HepG2 (cell line): ENCODE data around the gene JSRP1. TPM values are rescaled to one million over a fixed set of nuclear protein-coding genes. Genes with fewer than 3 reads are reported as not detected.

ENCODE experiments used
- AKNA ChIP-seq: sonication (generic); formaldehyde crosslinking; IDR thresholded peaks from 2 replicates; pipeline ENCODE4 v1.4.0; 2020; ENCODE audit warnings: missing genetic modification reagents, borderline replicate concordance
- CBFB ChIP-seq: sonication (generic); formaldehyde crosslinking; IDR thresholded peaks from 2 replicates; pipeline ENCODE4 v1.4.0; 2020; ENCODE audit warnings: missing genetic modification reagents
- HHEX ChIP-seq: IDR thresholded peaks from 2 replicates; pipeline ENCODE4 v1.6.1; 2016; ENCODE audit warnings: control low read depth
- MIER3 ChIP-seq: IDR thresholded peaks from 2 replicates; pipeline ENCODE4 v1.6.1; 2016; ENCODE audit warnings: missing compliant biosample characterization, borderline replicate concordance
- PAWR ChIP-seq: sonication (generic); formaldehyde crosslinking; IDR thresholded peaks from 2 replicates; pipeline ENCODE4 v1.4.0; 2020; ENCODE audit warnings: missing genetic modification reagents, mild to moderate bottlenecking, borderline replicate concordance
- PHF8 ChIP-seq: sonication (generic); formaldehyde crosslinking; IDR thresholded peaks from 2 replicates; pipeline ENCODE4 v1.5.0; 2020; ENCODE audit warnings: missing genetic modification reagents
- SAP130 ChIP-seq: IDR thresholded peaks from 2 replicates; pipeline ENCODE4 v1.6.1; 2016; ENCODE audit warnings: low read depth
- STAT5B ChIP-seq: sonication (generic); formaldehyde crosslinking; IDR thresholded peaks from 2 replicates; pipeline ENCODE4 v1.4.0; 2020; ENCODE audit warnings: missing genetic modification reagents
- STAT6 ChIP-seq: sonication (generic); formaldehyde crosslinking; IDR thresholded peaks from 2 replicates; pipeline ENCODE4 v1.4.0; 2020; ENCODE audit warnings: missing genetic modification reagents, mild to moderate bottlenecking, borderline replicate concordance
- SYNCRIP ChIP-seq: fragments of 200-400 bp; formaldehyde crosslinking; IDR thresholded peaks from 2 replicates; pipeline ENCODE4 v1.6.1; 2018; ENCODE audit warnings: mild to moderate bottlenecking, low read depth, low read length; ENCODE audit not compliant: insufficient read depth
- TOPORS ChIP-seq: sonication (generic); formaldehyde crosslinking; IDR thresholded peaks from 2 replicates; pipeline ENCODE4 v1.8.0; 2023; ENCODE audit warnings: mild to moderate bottlenecking, missing genetic modification reagents
- TSC22D2 ChIP-seq: sonication (generic); formaldehyde crosslinking; IDR thresholded peaks from 2 replicates; pipeline ENCODE4 v1.5.1; 2020; ENCODE audit warnings: missing genetic modification reagents, mild to moderate bottlenecking, borderline replicate concordance
- YEATS4 ChIP-seq: sonication (generic); formaldehyde crosslinking; IDR thresholded peaks from 2 replicates; pipeline ENCODE4 v1.4.0; 2020; ENCODE audit warnings: missing genetic modification reagents, borderline replicate concordance
- ZBTB37 ChIP-seq: sonication (generic); formaldehyde crosslinking; IDR thresholded peaks from 2 replicates; pipeline ENCODE4 v1.4.0; 2020; ENCODE audit warnings: mild to moderate bottlenecking, missing genetic modification reagents
- ZNF557 ChIP-seq: sonication (generic); formaldehyde crosslinking; IDR thresholded peaks from 2 replicates; pipeline ENCODE4 v1.4.0; 2020; ENCODE audit warnings: missing genetic modification reagents
- ZNF563 ChIP-seq: sonication (generic); formaldehyde crosslinking; IDR thresholded peaks from 2 replicates; pipeline ENCODE4 v1.8.0; 2022; ENCODE audit warnings: mild to moderate bottlenecking, moderate library complexity, missing genetic modification reagents
- ZNF83 ChIP-seq: sonication (generic); formaldehyde crosslinking; IDR thresholded peaks from 2 replicates; pipeline ENCODE4 v1.4.0; 2020; ENCODE audit warnings: missing genetic modification reagents, mild to moderate bottlenecking, borderline replicate concordance
- ZSCAN30 ChIP-seq: sonication (generic); formaldehyde crosslinking; IDR thresholded peaks from 2 replicates; pipeline ENCODE4 v1.5.0; 2020; ENCODE audit warnings: mild to moderate bottlenecking, missing genetic modification reagents
- ZSCAN9 ChIP-seq: IDR thresholded peaks from 2 replicates; pipeline ENCODE4 v1.6.1; 2016; ENCODE audit warnings: borderline replicate concordance
- polyA plus RNA-seq, 8 experiments: library from polyadenylated mRNA; depleted of rRNA in 3 of 8; stranded (reverse) in 7 of 8; unstranded in 1 of 8; fragments of >200 nt; fragmentation: Illumina TruSeq in 4 of 8; extraction: Trizol in 4 of 8; gene quantifications; 2 replicates each; pipeline versions ENCODE4 v1.2.1 to v1.2.3, GENCODE V29; 2011 to 2016; ENCODE audit warnings: low read depth in 4 of 8, missing spikeins in 1 of 8, mixed read lengths in 1 of 8; ENCODE audit not compliant: insufficient read depth in 1 of 8
- total RNA-seq, 5 experiments: library from RNA; depleted of rRNA; stranded (reverse); fragments of >200 nt; fragmentation: Illumina TruSeq; extraction: Trizol; gene quantifications; 2 replicates each; pipeline ENCODE4 v1.2.3, GENCODE V29; 2016; ENCODE audit warnings: low read depth in 1 of 5

JSRP1 gene
- total and polyA plus RNA-seq, 2 of the 13 experiments (the other 11 are each of a cell fraction or from before 2014, with no cell fraction given), result 0.16 to 0.38 TPM

- TF ChIP-seq AKNA (CRISPR knock-in tag) (no peak), ZSCAN9 (CRISPR knock-in tag) (peak; percentile 93), STAT6 (CRISPR knock-in tag) (0 out of 2 replicates have a peak, but pooled peaks have one; percentile 61), CBFB (peak; percentile 73), PAWR (no peak), ZNF83 (peak; percentile 27; the same call in 1 of the 2 replicates), YEATS4 (CRISPR knock-in tag) (peak; percentile 82; the same call in 1 of the 2 replicates), ZBTB37 (CRISPR knock-in tag) (no peak), TSC22D2 (CRISPR knock-in tag) (peak; percentile 53; the same call in 1 of the 2 replicates), ZSCAN30 (CRISPR knock-in tag) (0 out of 2 replicates have a peak, but pooled peaks have one; percentile 3), MIER3 (CRISPR knock-in tag) (no peak), SYNCRIP (no peak), STAT5B (peak; percentile 90; the same call in 1 of the 2 replicates), TOPORS (CRISPR knock-in tag) (peak; percentile 63; the same call in 1 of the 2 replicates), PHF8 (CRISPR knock-in tag) (peak; percentile 42; the same call in 1 of the 2 replicates), HHEX (no peak), SAP130 (peak; percentile 71), ZNF557 (CRISPR knock-in tag) (peak; percentile 47; the same call in 1 of the 2 replicates), ZNF563 (peak; percentile 86)
These were observed 13.3 kb upstream of the JSRP1 start (continued) for GRCh38 chr19:2269244-2270156.
